ENCODE measurements around the gene NR1H3.
"Not testable (repeated sequence)": the region's sequence is repeated elsewhere in the genome, so short reads cannot be mapped to it uniquely, and the experiment has no call there.

- TF ChIP-seq POLR2AphosphoS5 (IDR thresholded peaks at IDR 0.05; ENCODE audit: low read depth, low read length); POLR2A (IDR thresholded peaks at IDR 0.05; ENCODE audit: low read depth, low read length); TAF1 (IDR thresholded peaks at IDR 0.05; ENCODE audit: borderline replicate concordance, low read depth, low read length): not testable (repeated sequence)
Observed at GRCh38 chr11:47316501-47316900, 58.7 kb downstream of the NR1H3 start.

All from GM12892 (cell line).